ENCODE measurements around the gene RPL32.
"Not testable (repeated sequence)": the region's sequence is repeated elsewhere in the genome, so short reads cannot be mapped to it uniquely, and the experiment has no call there.

The RPL32 gene

DNA sequence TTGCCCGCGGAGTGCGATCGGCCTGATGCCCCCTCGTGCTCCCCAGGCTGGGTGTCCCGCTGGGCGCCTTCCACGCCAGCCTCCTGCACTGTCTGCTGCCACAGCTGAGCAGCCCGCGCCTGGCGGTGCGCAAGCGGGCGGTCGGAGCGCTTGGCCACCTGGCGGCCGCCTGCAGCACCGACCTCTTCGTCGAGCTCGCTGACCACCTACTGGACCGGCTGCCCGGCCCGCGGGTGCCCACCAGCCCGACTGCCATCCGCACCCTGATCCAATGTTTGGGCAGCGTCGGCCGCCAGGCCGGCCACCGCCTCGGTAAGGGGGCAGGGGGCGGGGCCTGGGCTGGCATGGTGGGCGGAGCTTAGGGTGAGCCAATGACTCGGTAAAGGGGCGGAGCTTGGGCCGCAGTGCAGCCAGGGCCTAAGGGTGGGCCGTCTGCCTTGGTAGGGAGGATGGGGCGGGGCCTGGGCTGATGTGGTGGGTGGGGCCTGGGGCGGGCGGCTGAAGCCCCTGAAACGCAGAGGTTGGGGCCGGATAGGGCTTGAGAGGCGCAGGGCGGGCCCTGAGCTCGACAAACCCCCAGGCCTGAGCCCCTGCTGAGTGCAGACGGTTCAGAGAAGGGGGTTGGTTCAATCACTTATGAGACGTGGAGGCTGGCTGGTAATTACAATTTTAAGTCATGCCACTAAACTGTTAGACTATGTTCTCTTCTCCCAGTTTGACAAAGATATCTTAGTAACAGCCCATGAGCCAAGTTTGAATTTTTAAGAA, 31.2 kb downstream of the RPL32 start:
- peak; percentile 92 for DNase-seq (ENCODE audit: low read depth, low spot score)

DNA sequence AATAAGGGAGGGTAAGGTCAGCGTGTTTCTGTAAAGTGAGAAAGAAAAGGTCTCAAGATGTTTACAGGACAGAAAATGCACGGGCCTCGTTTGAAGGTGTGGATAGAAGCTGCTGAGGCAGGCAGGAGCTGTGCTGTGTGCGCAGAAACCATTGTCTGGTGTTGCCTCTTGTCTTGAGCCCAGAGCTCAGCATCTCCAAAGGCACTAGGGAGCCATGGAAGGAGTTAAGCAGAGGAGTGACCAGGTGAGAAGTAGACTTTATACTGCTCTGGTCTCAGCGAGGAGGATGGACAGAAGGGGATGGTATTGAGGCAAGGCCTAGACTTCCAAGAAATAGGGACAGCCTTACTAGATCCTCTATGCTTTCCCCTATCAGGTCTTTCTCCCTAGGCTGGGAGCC, 31.9 kb downstream of the RPL32 start:
- DNase-seq (ENCODE audit: low read depth, low spot score) = no peak

DNA sequence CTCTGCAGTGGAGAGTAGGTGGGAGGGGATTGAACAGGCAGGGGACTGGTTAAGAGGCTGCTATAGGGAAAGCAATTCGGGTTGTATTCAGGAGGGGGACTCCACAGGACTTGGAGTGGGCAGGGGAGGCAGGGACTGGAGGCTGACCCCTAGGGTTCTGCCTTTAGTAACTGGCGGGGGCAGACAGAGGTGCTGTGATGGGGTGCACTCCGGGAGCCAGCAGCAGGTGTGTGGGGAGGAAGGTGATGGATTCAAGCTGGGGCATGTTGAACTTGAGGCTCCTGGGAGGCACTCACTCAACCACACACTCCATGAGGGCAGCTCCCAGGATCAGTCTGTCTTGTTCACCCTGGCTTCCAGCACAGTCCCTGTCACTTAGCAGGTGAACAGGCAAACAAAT, 32.4 kb downstream of the RPL32 start:
- DNase-seq (ENCODE audit: low read depth, low spot score) = no peak

DNA sequence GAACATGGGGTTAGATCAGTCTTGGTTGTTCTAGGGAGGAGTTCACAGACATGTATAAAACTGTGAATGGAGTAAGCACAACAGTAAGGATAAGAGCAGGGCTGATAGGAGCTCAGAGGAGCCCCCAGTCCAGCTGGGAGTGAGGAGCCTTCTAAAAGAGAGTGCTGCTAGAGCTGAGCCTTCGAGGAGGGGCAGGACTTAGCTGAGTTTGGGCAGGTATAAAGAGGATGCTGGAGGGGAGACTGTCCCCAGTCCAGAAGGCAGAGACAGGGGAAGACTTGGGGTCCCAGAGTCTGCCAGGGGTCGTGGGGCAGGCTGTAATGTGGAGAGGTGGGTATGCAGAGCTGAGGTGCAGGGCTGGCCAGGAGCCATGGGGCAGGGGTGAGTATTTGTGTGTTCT, 32.8 kb downstream of the RPL32 start:
- no peak for DNase-seq (ENCODE audit: low read depth, low spot score)

DNA sequence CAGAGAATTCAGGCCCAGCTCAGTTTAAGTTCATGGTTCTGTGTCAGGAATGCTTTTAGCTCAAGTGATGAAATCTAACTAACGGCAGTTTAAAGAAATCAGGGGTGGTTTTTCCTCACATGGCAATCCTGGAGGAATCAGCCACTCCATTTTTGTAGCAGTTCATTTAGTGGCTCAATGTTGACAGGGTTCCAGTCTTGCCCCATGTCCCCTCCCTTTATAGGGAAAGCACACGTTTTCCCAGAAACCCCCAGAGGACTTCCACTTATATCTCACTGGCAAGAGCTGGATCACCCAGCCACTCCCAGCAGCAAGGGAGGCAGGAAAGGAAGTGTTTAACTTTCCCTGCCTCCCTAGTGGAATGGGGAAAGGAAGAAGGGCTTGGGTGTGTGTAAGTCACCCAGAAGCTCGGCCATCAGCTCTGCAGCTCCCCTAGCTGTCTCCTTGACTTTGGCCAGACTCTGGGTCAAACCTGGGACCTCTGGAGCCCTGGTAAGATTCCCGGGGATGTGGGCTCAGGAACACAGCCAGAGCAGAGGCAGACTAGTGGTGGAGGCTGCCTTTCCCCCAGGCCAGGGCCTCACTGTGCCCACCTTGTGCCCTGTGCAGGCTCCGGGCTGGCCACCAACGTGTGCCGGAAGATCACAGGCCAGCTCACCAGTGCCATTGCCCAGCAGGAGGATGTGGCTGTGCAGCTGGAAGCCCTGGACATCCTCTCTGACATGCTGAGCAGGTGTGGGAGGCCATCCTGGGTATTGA, 33.6 kb downstream of the RPL32 start:
- no peak for DNase-seq (ENCODE audit: low read depth, low spot score)

DNA sequence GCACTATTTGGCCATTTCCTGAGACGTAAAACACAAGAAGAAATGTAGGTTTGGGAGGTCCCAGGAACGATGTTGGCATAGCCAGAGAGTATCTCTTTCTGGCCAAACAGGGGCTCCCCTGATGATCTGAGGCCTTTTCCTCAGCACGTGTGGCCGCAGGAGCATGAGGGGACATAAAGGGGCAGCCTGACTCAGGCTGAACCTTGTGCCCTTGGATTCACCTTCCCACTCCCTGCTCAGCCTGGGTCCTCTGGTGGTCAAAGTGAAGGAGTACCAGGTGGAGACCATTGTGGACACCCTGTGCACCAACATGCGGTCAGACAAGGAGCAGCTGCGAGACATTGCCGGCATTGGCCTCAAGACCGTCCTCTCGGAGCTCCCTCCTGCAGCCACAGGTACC, 34.3 kb downstream of the RPL32 start:
- no peak for DNase-seq (ENCODE audit: low read depth, low spot score)

DNA sequence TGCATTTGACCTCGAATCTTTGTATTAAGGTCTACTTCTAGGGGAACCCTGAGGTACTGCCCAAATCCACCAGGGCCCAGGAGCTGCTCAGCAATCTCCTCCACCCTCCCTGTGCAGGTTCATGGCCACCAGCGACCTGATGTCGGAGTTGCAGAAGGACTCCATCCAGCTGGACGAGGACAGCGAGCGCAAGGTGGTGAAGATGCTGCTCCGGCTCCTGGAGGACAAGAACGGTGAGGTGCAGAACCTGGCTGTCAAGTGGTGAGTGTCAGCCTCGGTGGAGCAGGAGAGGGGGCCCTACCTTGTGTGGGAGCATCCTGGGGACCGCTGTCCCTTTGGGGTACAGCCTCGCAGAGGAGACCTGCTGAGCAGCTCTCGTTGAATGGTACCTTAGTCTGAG, 38.0 kb downstream of the RPL32 start:
- no peak for DNase-seq (ENCODE audit: low read depth, low spot score)

DNA sequence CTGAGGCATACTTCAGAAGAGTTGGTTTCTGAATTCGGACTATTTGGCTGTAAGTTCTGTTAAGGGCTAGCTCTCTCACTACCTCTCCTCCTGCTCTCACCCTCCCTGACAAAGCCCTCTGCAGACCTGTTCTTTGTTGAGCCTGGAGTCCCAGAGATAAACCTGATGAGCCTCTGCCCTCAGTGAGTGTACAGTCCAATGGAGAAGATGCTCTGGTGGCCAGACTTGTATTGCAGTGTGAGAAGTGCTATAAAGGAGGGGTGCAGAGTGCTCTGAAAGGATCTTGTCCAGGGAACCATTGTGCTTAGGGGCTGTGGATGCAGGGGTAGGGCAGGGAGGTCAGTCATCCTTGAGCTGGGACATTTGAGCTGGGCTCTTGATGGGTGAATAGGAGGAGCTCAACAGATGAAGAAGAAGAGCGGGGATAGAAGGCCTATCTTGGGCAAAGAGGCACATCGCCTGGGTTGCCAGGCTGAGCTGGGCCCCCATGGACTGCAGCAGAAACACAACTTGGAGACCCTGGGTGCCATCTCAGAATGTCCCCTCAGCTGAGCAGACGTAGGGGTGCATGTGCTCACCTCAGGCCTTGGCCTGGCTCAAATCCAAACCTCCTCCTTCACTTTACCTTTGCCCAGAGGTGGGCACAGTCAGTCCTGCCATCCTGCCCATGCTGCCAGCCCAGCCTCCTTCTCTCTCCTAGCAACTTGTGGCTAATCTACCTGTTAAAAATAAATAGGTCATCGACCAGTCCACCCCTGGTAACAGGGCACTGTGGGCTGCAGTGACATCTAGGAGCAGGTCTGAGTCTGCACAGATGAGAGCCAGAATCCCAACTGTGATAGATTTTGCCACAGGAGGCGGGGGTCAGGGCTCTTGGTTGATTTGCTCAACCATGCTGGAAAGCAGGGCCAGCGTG, 41.6 kb downstream of the RPL32 start:
- no peak for DNase-seq (ENCODE audit: low read depth, low spot score)

DNA sequence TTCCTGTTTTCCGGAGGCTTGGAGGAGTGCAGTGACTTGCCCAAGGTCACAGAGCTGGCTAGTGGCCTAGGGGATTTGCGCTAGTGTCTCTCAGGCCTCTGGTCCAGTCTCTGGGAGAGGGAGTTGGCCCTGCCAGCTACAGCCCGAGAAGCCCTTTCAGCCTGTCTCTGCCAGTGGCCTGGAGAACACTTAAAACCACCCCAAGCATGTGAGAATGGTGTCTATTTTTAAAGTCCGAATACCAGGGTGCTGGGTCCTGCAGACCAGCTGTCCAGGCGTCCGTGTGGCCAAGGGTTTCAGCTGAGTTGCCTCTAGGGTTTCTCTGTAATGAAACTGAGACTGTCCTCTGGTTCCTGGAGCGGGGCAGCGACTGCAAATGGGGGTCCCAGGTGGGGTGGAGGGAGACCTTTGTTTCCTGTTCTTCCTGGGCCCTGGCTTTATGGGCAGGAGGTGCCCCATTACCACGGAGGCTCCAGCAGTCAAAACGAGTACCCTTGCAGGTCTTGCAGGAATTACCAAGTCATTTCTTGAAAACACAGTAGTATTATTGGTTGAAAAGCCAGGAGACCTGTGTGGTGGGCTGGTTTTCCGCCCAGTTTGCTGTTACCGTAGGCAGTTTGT, 42.7 kb downstream of the RPL32 start:
- DNase-seq (ENCODE audit: low read depth, low spot score) = no peak

DNA sequence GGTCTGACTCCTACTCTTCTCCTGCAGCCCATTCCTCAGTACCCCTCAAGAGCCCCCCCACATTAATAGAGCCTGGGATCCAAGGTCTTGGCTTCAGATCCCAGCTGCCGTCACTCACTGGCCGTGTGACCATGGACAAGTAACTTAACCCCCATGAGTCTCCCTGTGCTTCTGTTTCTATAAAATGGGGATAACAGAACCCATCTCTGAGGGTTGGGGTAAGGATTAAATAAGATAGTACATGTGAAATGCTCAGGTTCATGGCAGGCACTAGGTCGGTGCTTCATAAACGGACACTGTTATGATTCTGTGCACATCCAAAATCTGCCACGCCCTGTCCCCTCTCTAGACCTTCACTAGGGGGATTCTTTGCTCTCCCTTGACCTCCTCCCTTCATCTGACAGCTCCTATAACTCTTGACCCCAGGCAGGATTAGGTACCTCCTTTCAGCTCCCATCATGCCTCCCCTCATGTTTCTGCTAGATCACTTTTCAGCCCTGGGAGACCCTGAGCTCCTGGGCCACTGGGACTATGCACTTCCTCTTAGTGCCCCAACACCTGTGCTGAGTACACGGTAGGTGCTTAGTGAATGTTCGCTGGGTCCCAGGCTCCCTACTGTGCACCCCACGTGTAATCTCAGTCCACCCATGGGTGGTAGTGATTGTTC, 43.3 kb downstream of the RPL32 start:
- DNase-seq (ENCODE audit: low read depth, low spot score) = no peak

DNA sequence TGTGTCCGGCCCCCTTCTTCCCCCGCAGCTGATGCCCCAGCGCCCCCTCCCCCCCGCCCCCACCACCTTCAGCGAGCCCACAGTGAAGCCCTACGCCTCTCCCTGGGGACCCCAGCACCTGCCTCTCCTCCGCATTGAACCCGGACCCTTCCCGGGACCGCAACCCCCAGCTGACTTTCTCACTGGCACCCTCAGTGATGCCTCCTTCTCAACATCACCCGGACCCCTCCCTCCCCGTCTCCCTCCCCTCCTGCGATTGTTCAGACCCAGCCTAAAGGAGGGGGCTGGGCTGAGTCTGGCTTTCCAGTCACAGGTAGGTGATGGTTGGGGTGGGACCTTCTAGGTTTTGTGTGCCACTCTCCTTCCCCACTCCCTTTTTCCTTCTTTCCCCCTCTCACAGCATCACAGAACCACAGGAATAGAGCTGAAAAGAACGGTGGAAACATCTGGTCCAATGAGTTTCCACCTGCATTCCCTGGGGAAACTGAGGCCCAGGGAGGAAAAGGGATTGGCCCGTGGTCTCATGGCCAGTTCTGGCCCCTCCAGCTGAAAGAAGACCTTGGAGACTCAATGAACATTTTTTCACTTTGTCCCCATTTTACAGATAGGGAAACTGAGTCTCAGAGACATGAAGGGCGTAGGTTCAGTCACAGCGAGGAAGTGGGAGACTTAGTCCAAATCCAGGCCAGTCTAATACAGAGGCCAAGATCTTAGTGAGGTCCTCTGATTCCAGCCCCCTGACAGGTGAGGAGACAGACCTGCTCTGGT, 44.1 kb downstream of the RPL32 start:
- no peak for DNase-seq (ENCODE audit: low read depth, low spot score)

DNA sequence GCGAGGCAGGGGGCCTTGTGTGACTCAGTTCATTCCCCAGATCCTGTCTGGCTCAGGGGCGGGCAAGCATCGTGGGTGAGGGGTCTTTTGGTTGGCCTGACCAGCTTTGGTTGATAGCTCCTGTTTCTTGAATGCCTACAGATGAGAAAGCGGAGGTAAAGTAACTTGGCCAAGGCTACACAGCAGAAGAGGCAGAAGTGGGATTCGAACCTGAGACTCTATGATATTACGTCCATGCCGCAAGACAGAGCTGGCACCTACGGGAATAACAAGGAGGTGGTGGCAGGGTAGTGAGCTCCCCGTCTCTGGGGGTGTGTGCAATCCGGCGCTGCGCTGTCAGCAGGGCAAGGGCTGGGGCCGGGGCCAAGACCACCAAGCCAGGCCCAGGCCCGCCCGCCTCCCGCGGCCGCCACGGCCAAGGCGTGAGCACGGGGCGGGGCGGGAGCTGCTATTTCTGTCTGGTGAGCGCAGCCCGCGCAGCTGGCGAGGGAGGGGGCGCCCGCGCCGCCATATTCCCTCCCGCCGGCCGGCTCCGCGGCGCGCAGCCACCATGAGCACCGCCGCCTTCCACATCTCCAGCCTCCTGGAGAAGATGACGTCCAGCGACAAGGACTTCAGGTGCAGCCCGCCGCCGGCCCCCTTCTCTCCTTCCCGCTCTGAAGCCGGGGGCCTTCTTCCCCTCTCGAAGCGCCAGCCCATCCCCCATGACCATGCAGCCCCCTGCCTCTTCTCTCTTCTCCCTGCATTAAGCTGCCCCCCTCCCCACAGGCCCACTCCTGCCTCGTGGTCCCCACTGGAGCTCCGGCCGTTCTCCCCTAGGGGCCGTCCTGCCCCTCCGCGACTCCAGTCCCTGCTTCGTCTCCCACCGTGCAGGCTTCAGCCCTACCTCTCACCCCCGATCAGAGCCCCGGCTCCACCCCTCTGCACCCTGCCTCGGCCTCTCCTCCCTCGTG, 44.9 kb downstream of the RPL32 start, which contains the start of gene CAND2:
CAND2 (plus strand) TSS at position 510 of the 953 bp plus-strand sequence; CDS start at position 551, 41 bp downstream.
- DNase-seq (ENCODE audit: low read depth, low spot score) = peak; percentile 68

DNA sequence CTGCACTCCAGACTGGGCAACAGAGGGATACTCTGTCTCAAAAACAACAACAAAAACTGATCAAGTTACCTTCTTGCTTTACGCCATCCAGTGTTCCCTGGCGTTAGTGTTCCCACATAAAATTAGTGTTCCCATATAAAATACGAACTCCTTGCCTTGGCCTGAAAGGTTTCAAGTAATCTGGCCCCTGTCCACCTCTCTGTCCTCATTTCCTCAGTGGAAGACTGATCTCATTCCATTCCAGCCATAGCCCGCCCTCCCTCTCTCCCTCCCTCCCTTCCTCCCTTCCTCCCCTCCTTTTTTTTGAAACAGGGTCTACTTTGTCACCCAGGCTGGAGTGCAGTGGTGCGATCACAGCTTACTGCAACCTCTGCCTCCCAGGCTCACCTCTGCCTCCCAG, 47.7 kb downstream of the RPL32 start:
- no peak for DNase-seq (ENCODE audit: low read depth, low spot score)

DNA sequence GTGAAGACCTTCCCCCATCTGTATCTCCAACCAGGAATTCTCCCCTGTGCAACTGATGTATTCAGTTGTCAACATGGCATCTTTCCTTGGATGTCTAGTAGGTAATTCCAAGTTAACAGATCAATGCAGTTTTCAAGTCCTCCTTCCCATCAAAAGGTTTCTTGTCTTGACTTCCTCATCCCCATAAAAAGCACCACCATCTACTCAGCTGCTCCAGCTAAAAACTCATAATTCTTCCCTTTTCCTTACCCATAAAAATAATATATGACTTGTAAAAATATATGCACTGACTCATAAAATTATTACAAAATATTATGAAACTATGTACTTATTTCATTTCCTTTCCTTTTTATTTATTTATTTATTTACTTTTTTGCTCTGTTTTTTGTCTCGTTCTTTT, 49.9 kb downstream of the RPL32 start:
- no peak for DNase-seq (ENCODE audit: low read depth, low spot score)

DNA sequence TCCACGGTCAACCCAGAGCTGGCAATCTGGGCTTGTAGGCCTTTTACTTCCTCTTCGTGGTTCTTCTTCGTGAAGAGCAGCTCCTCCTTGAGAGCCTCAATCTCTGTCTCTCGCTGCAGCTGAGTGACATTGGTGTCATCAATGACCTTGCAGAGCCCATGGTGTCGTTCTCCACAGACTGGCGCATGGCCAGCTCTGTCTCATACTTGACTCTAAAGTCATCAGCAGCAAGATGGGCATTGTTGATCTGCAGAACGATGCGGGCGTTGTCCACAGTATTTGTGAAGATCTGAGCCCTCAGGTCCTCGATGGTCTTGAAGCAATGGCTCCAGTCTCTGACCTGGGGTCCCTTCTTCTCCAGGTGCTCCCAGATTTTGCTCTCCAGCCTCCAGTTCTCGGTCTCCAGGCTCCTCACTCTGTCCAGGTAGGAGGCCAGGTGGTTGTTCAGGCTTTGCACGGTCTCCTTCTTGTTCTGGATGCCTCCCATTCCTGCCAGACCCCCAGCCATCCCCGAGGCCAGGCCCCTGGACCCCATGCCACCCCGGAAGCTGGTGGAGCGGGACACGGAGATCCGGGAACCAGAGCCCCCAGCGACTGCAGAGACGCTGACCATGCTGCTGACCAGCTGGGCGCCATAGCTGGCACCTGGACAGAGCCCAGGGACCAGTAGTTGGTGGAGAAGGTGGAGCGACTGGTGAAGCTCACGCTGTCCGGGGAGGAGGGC, 53.2 kb downstream of the RPL32 start:
- not testable (repeated sequence) for DNase-seq (ENCODE audit: low read depth, low spot score)

DNA sequence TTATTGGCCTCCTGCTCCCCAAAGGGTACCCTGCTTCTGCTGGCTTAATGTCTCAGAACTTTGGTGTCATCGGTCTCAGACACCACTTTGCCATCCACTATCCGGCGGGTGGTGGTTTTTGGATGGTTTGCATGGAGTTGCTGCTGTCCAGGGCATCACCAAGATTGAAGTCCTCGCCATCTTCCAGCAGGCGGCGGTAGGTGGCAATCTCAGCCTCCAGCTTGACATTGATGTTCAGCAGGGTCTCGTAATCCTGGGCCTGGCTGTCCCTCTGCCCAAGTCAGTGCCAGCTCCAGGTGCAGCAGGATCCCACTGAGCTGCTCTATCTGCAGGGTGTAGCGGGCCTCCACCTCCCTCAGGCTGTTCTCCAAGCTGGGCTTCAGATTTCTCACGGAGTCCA, 54.0 kb downstream of the RPL32 start:
- peak; percentile 58 for DNase-seq (ENCODE audit: low read depth, low spot score)

DNA sequence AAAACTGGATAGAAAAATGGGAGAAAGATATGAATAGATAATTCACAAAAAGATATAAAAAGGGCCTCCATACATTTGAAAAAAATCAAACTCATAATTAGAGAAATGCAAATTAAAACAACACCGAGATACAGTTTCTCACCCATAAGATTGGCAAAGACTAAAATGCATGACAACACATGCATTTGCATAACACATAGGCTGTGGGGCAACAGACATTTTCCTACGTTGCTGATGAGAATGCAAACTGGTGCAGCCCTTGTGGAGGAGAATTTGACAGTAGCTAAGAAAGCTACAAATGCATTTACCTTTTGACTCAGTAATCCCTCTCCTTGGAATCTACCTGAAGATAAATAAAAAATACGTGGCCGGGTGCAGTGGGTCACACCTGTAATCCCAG, 56.3 kb downstream of the RPL32 start:
- DNase-seq (ENCODE audit: low read depth, low spot score) = no peak

Measured in ELF-1 (cell line).